SK-N-SH (cell line): ENCODE measurements around the gene C20orf204. TPM values are rescaled to one million over a fixed set of nuclear protein-coding genes. Genes with fewer than 3 reads are reported as not detected.
A peak's percentile ranks its signal among the peaks of the same experiment; 100 is the strongest.

Experiments
- CTCF ChIA-PET: fragments of 300-600, 350-600 bp; formaldehyde crosslinking; extraction: SDS; loops from one replicate; lab custom pipeline; 2021; lab: Yijun Ruan, JAX
- POLR2A ChIA-PET: fragments of 350-600 bp; sonication (Branson Sonifier 250); formaldehyde crosslinking; extraction: SDS; loops from one replicate; lab custom pipeline; 2020; ENCODE audit warnings: antibody characterized with exemption, inconsistent platforms; lab: Yijun Ruan, JAX
- DNase-seq: peaks from one replicate; pipeline ENCODE4 v3.0.0; 2012
- H2AFZ ChIP-seq: fragments of 200-600 bp; sonication (generic); 2 replicates; pipeline ENCODE4 v1.8.1; 2016; ENCODE audit warnings: antibody characterized with exemption, mild to moderate bottlenecking, low read depth
- H3F3A ChIP-seq: fragments of 200-600 bp; sonication (generic); replicated peaks from 2 replicates; pipeline ENCODE3; 2016; ENCODE audit warnings: antibody characterized with exemption, mild to moderate bottlenecking; ENCODE audit not compliant: insufficient read depth
- H3K27ac ChIP-seq, 2 experiments: fragments of 200-500 bp in 1 of 2; fragments of 200-600 bp in 1 of 2; sonication (Bioruptor generic) in 1 of 2; sonication (generic), shearing (Covaris generic) in 1 of 2; 2 replicates each; pipeline versions ENCODE4 v1.5.1 to v1.6.1; 2014 to 2016; ENCODE audit warnings: low read depth in 2 of 2, inconsistent platforms in 1 of 2, low read length in 1 of 2, mild to moderate bottlenecking in 1 of 2, mixed read lengths in 1 of 2
- H3K27me3 ChIP-seq: fragments of 200-600 bp; sonication (generic), shearing (Covaris generic); 2 replicates; pipeline ENCODE4 v1.6.1; 2016; ENCODE audit warnings: mixed run types; ENCODE audit not compliant: insufficient read depth
- H3K36me3 ChIP-seq, 2 experiments: fragments of 200-500 bp in 1 of 2; fragments of 200-600 bp in 1 of 2; sonication (Bioruptor generic) in 1 of 2; sonication (generic) in 1 of 2; replicated peaks in 1 of 2; 2 replicates each; pipeline versions ENCODE3 to v1.5.1; 2014 to 2016; ENCODE audit warnings: low read length in 1 of 2, mild to moderate bottlenecking in 1 of 2; ENCODE audit not compliant: insufficient read depth in 2 of 2, control insufficient read depth in 1 of 2
- H3K4me1 ChIP-seq, 2 experiments: fragments of 200-500 bp in 1 of 2; fragments of 200-600 bp in 1 of 2; sonication (Bioruptor generic) in 1 of 2; sonication (generic), shearing (Covaris generic) in 1 of 2; 2 replicates each; pipeline versions ENCODE4 v1.5.1 to v1.6.1; 2014 to 2016; ENCODE audit warnings: low read depth in 1 of 2, low read length in 1 of 2, mixed run types in 1 of 2; ENCODE audit not compliant: insufficient read depth in 2 of 2, control insufficient read depth in 1 of 2
- H3K4me2 ChIP-seq: fragments of 200-600 bp; sonication (generic), shearing (Covaris generic); 2 replicates; pipeline ENCODE4 v1.6.1; 2017; ENCODE audit warnings: mixed run types
- H3K4me3 ChIP-seq, 2 experiments: fragments of 200-500 bp in 1 of 2; fragments of 200-600 bp in 1 of 2; sonication (Bioruptor generic) in 1 of 2; sonication (generic), shearing (Covaris generic) in 1 of 2; 2 replicates each; pipeline versions ENCODE4 v1.5.1 to v1.8.1; 2014 to 2016; ENCODE audit warnings: low read depth in 2 of 2, inconsistent platforms in 1 of 2, low read length in 1 of 2, mild to moderate bottlenecking in 1 of 2, mixed read lengths in 1 of 2, moderate library complexity in 1 of 2
- H3K79me2 ChIP-seq: fragments of 200-600 bp; sonication (generic); 2 replicates; pipeline ENCODE4 v1.8.1; 2017; ENCODE audit warnings: mild to moderate bottlenecking; ENCODE audit not compliant: insufficient read depth
- H3K9ac ChIP-seq: fragments of 200-600 bp; sonication (generic); 2 replicates; pipeline ENCODE4 v1.6.1; 2017; ENCODE audit warnings: mixed run types
- H3K9me2 ChIP-seq: fragments of 200-600 bp; sonication (generic); 2 replicates; pipeline ENCODE4 v1.6.1; 2017; ENCODE audit warnings: mixed run types
- H3K9me3 ChIP-seq: fragments of 200-600 bp; sonication (generic); 2 replicates; pipeline ENCODE4 v1.6.1; 2017; ENCODE audit warnings: mixed run types, mild to moderate bottlenecking, moderate library complexity
- H4K20me1 ChIP-seq: fragments of 200-600 bp; sonication (generic); 2 replicates; pipeline ENCODE4 v1.6.1; 2017; ENCODE audit warnings: mild to moderate bottlenecking, mixed run types; ENCODE audit not compliant: insufficient read depth
- CHD2 ChIP-seq: fragments of 150-350 bp; IDR thresholded peaks from 2 replicates; pipeline ENCODE4 v1.6.1; 2018; ENCODE audit warnings: low read length; ENCODE audit not compliant: partially characterized antibody
- EP300 ChIP-seq, 2 experiments: IDR thresholded peaks; 2 replicates each; pipeline versions ENCODE4 v1.4.0 to v1.6.1; 2012; ENCODE audit warnings: borderline replicate concordance in 1 of 2, low read depth in 1 of 2, low read length in 1 of 2
- EZH2phosphoT487 ChIP-seq: fragments of 200-600 bp; sonication (generic); IDR thresholded peaks from 2 replicates; pipeline ENCODE4 v1.6.1; 2017; ENCODE audit warnings: low read depth, mixed run types, mild to moderate bottlenecking, antibody characterized with exemption, moderate library complexity, borderline replicate concordance
- GABPA ChIP-seq: IDR thresholded peaks from 2 replicates; pipeline ENCODE4 v1.4.0; 2012; ENCODE audit warnings: low read depth, mild to moderate bottlenecking
- GATA2 ChIP-seq: sonication (generic); formaldehyde crosslinking; IDR thresholded peaks from 2 replicates; pipeline ENCODE4 v1.5.0; 2020; ENCODE audit warnings: mild to moderate bottlenecking, missing genetic modification reagents
- MAX ChIP-seq: IDR thresholded peaks from 2 replicates; pipeline ENCODE4 v1.4.0; 2012; ENCODE audit warnings: low read depth
- MEF2A ChIP-seq: IDR thresholded peaks from 2 replicates; pipeline ENCODE4 v1.4.0; 2012; ENCODE audit warnings: low read depth, borderline replicate concordance
- MXI1 ChIP-seq: IDR thresholded peaks from 2 replicates; pipeline ENCODE4 v1.6.1; 2012; ENCODE audit warnings: mild to moderate bottlenecking, low read depth, low read length, improper control_type of control experiment
- RAD21 ChIP-seq: IDR thresholded peaks from 2 replicates; pipeline ENCODE4 v1.6.1; 2012; ENCODE audit warnings: mild to moderate bottlenecking, low read length
- RCOR1 ChIP-seq: fragments of 150-350 bp; IDR thresholded peaks from 2 replicates; pipeline ENCODE4 v1.6.1; 2017; ENCODE audit warnings: antibody characterized with exemption, low read length
- REST ChIP-seq: IDR thresholded peaks from 2 replicates; pipeline ENCODE4 v1.6.1; 2012; ENCODE audit warnings: mild to moderate bottlenecking, low read depth, low read length, moderate library complexity
- SIN3A ChIP-seq: IDR thresholded peaks from 2 replicates; pipeline ENCODE4 v1.6.1; 2012; ENCODE audit warnings: low read depth, mild to moderate bottlenecking, low read length, moderate library complexity, borderline replicate concordance
- SMC3 ChIP-seq: IDR thresholded peaks from 2 replicates; pipeline ENCODE4 v1.6.1; 2012; ENCODE audit warnings: low read depth, low read length, improper control_type of control experiment
- TAF1 ChIP-seq: IDR thresholded peaks from 2 replicates; pipeline ENCODE4 v1.6.1; 2012; ENCODE audit warnings: low read depth, mild to moderate bottlenecking, low read length, moderate library complexity, borderline replicate concordance
- YY1 ChIP-seq: IDR thresholded peaks from 2 replicates; pipeline ENCODE4 v1.4.0; 2012; ENCODE audit warnings: low read depth, mild to moderate bottlenecking
- WGBS: methylation state at CpG from one replicate; pipeline ENCODE4 v1.1.6; 2017; ENCODE audit warnings: low lambda C conversion rate; 5-methylcytosine and 5-hydroxymethylcytosine counted together
- polyA plus RNA-seq, 3 experiments: library from polyadenylated mRNA; depleted of rRNA; stranded (reverse); fragments of >200 nt; gene quantifications; 2 replicates each; pipeline ENCODE4 v1.2.3, GENCODE V29; 2012
- TF ChIP-seq, protein P1 (sequence below): fragments of 150-350 bp; IDR thresholded peaks from 2 replicates; pipeline ENCODE4 v1.6.1; 2016; ENCODE audit warnings: mild to moderate bottlenecking, low read depth, low read length
- TF ChIP-seq, protein P2 (sequence below): fragments of 150-350 bp; IDR thresholded peaks from 2 replicates; pipeline ENCODE4 v1.6.1; 2017; ENCODE audit warnings: antibody characterized with exemption, low read length, low read depth, borderline replicate concordance
- TF ChIP-seq, protein P3 (sequence below): IDR thresholded peaks from 2 replicates; pipeline ENCODE4 v1.4.0; 2012; ENCODE audit warnings: low read depth, borderline replicate concordance
- TF ChIP-seq, protein P4 (sequence below): fragments of 200-600 bp; sonication (generic); IDR thresholded peaks from 2 replicates; pipeline ENCODE4 v1.6.1; 2017; ENCODE audit warnings: antibody characterized with exemption, mild to moderate bottlenecking, moderate library complexity

The C20orf204 gene
- polyA plus RNA-seq, 1 of the 3 experiments (the other 2 are of a cell fraction) = 0.21 TPM

- POLR2A ChIA-PET = interaction anchor here (0.8 kb wide), 1 partner anchor 77 kb away, joined by 3 read pairs; the partner anchor contains the start of gene PRPF6
- peaks cover 6 to 16% of the 10 kb centered on the region in 2 experiments; a peak in 1 of 4 replicates for H3K4me1 ChIP-seq
- no peak overlapping the region for H2AFZ ChIP-seq
- H3K79me2 ChIP-seq = no peaks in the 10 kb centered on the region
- no peaks in the 10 kb centered on the region for H3K9me2 ChIP-seq
- no peak overlapping the region for H3K4me2 ChIP-seq
- H3K36me3 ChIP-seq = no peaks in the 10 kb centered on the region
- H3K9ac ChIP-seq = no peak overlapping the region
- H3K9me3 ChIP-seq = no peaks in the 10 kb centered on the region
- no peaks in the 10 kb centered on the region for H3K27me3 ChIP-seq
- no peak overlapping the region for H3K27ac ChIP-seq
- no peaks in the 10 kb centered on the region for H3F3A ChIP-seq
- H3K4me3 ChIP-seq = no peak overlapping the region; a peak in 1 of 4 replicates
- H4K20me1 ChIP-seq = no peaks in the 10 kb centered on the region
- CTCF ChIA-PET = interaction anchor here (0.6 to 4.6 kb wide), 22 partner anchors 9 to 181 kb away, joined by 3 to 61 read pairs (median 4); partner anchors contain the start of genes LKAAEAR1, OPRL1, PRPF6 and RGS19
- TF ChIP-seq, protein P1, sequence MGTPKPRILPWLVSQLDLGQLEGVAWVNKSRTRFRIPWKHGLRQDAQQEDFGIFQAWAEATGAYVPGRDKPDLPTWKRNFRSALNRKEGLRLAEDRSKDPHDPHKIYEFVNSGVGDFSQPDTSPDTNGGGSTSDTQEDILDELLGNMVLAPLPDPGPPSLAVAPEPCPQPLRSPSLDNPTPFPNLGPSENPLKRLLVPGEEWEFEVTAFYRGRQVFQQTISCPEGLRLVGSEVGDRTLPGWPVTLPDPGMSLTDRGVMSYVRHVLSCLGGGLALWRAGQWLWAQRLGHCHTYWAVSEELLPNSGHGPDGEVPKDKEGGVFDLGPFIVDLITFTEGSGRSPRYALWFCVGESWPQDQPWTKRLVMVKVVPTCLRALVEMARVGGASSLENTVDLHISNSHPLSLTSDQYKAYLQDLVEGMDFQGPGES = no peak
- TF ChIP-seq GABPA (no peak), TAF1 (no peak), REST (no peak), SMC3 (peak; percentile 60), GATA2 (CRISPR knock-in tag) (no peak), MXI1 (no peak), EP300 (IDR thresholded peaks at IDR 0.05; ENCODE audit: borderline replicate concordance in 1 of 2, low read depth in 1 of 2, low read length in 1 of 2) (no peak), CHD2 (peak; percentile 72), YY1 (no peak), RCOR1 (no peak), SIN3A (no peak), EZH2phosphoT487 (no peak), MEF2A (no peak), MAX (no peak), RAD21 (peak; percentile 78)
- TF ChIP-seq, protein P2, sequence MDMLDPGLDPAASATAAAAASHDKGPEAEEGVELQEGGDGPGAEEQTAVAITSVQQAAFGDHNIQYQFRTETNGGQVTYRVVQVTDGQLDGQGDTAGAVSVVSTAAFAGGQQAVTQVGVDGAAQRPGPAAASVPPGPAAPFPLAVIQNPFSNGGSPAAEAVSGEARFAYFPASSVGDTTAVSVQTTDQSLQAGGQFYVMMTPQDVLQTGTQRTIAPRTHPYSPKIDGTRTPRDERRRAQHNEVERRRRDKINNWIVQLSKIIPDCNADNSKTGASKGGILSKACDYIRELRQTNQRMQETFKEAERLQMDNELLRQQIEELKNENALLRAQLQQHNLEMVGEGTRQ = no peak
- TF ChIP-seq, protein P3, sequence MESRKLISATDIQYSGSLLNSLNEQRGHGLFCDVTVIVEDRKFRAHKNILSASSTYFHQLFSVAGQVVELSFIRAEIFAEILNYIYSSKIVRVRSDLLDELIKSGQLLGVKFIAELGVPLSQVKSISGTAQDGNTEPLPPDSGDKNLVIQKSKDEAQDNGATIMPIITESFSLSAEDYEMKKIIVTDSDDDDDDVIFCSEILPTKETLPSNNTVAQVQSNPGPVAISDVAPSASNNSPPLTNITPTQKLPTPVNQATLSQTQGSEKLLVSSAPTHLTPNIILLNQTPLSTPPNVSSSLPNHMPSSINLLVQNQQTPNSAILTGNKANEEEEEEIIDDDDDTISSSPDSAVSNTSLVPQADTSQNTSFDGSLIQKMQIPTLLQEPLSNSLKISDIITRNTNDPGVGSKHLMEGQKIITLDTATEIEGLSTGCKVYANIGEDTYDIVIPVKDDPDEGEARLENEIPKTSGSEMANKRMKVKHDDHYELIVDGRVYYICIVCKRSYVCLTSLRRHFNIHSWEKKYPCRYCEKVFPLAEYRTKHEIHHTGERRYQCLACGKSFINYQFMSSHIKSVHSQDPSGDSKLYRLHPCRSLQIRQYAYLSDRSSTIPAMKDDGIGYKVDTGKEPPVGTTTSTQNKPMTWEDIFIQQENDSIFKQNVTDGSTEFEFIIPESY = no peak
- TF ChIP-seq, protein P4, sequence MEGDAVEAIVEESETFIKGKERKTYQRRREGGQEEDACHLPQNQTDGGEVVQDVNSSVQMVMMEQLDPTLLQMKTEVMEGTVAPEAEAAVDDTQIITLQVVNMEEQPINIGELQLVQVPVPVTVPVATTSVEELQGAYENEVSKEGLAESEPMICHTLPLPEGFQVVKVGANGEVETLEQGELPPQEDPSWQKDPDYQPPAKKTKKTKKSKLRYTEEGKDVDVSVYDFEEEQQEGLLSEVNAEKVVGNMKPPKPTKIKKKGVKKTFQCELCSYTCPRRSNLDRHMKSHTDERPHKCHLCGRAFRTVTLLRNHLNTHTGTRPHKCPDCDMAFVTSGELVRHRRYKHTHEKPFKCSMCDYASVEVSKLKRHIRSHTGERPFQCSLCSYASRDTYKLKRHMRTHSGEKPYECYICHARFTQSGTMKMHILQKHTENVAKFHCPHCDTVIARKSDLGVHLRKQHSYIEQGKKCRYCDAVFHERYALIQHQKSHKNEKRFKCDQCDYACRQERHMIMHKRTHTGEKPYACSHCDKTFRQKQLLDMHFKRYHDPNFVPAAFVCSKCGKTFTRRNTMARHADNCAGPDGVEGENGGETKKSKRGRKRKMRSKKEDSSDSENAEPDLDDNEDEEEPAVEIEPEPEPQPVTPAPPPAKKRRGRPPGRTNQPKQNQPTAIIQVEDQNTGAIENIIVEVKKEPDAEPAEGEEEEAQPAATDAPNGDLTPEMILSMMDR = peak; percentile 80
- TF ChIP-seq, all 33 proteins: peak for 4
- WGBS = 33% methylated on average over 19 of the region's 33 CpGs
- DNase-seq = peak; percentile 95
Observed at GRCh38 chr20:64057628-64058498, 21.9 kb downstream of the C20orf204 start.
